KMS-11 (cell line): ENCODE data around the gene TMEM208.

Experiments
- H2AFZ ChIP-seq: fragments of 200-600 bp; sonication (generic); 2 replicates; pipeline ENCODE4 v1.6.1; 2016; ENCODE audit warnings: antibody characterized with exemption, mixed run types, low read depth
- H3K27ac ChIP-seq: fragments of 200-600 bp; sonication (generic); 2 replicates; pipeline ENCODE4 v1.6.1; 2016; ENCODE audit warnings: mild to moderate bottlenecking, mixed run types
- H3K27me3 ChIP-seq: fragments of 200-600 bp; sonication (generic); 2 replicates; pipeline ENCODE4 v1.6.1; 2017; ENCODE audit warnings: mild to moderate bottlenecking, low read depth, mixed run types, moderate library complexity; ENCODE audit not compliant: insufficient read depth
- H3K36me3 ChIP-seq: fragments of 200-600 bp; sonication (generic); 2 replicates; pipeline ENCODE4 v1.6.1; 2017; ENCODE audit warnings: mild to moderate bottlenecking, mixed run types; ENCODE audit not compliant: insufficient read depth
- H3K4me1 ChIP-seq: fragments of 200-600 bp; sonication (generic); 2 replicates; pipeline ENCODE4 v1.6.1; 2016; ENCODE audit warnings: mild to moderate bottlenecking, low read depth, mixed run types; ENCODE audit not compliant: poor library complexity, severe bottlenecking
- H3K4me2 ChIP-seq: fragments of 200-600 bp; sonication (generic); 2 replicates; pipeline ENCODE4 v1.7.0; 2016; ENCODE audit warnings: mild to moderate bottlenecking, mixed run types
- H3K4me3 ChIP-seq: fragments of 200-600 bp; sonication (generic); IDR thresholded peaks from 2 replicates; pipeline ENCODE4 v1.6.1; 2017; ENCODE audit warnings: low read depth, low read length, mixed read lengths; ENCODE audit not compliant: insufficient read depth
- H3K79me2 ChIP-seq: fragments of 200-600 bp; sonication (generic); 2 replicates; pipeline ENCODE4 v1.6.1; 2016; ENCODE audit warnings: low read depth, mixed run types; ENCODE audit not compliant: insufficient read depth
- H3K9ac ChIP-seq: fragments of 200-600 bp; sonication (generic); 2 replicates; pipeline ENCODE4 v1.6.1; 2016; ENCODE audit warnings: mild to moderate bottlenecking, mixed run types
- H4K20me1 ChIP-seq: fragments of 200-600 bp; sonication (generic); 2 replicates; pipeline ENCODE4 v1.6.1; 2016; ENCODE audit warnings: mild to moderate bottlenecking, mixed run types; ENCODE audit not compliant: insufficient read depth
- CTCF ChIP-seq: fragments of 200-600 bp; sonication (generic); conservative IDR thresholded peaks from 2 replicates; pipeline ENCODE4 v1.6.1; 2017; ENCODE audit warnings: low read depth, mild to moderate bottlenecking, antibody characterized with exemption, low read length, moderate library complexity, mixed read lengths

The TMEM208 gene

DNA sequence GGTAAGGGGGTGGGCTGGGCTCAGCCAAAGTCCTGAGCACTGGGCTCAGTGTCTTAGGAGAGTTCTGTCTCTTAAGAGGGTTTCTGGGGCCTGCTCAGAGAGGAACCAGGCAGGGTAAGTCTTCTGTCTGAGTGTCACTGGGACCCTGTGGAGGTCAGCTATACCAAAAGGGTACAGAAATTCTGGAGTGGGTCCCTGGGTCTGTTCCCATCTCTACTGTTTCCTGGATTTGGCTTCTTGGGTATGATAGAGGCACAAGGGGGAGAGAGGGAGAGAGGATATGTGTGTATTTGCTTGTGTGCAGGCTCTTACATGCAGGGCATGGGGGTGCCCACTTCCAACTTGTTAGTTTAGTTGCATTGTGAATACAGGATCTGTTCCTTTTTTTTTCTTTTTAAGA lies 33.4 kb upstream of the TMEM208 start:
- Histone ChIP-seq H3K27ac (no peak overlapping the region), H4K20me1 (no peaks in the 10 kb centered on the region), H3K4me1 (peaks cover 19% of the 10 kb centered on the region), H3K9ac (no peak overlapping the region; the same call in 1 of the 2 replicates), H3K4me2 (peak overlapping the region; percentile 95), H3K36me3 (no peaks in the 10 kb centered on the region; the same call in 1 of the 2 replicates), H3K79me2 (peaks cover 24% of the 10 kb centered on the region), H3K4me3 (no peak overlapping the region), H3K27me3 (no peaks in the 10 kb centered on the region), H2AFZ (no peak overlapping the region)
- no peak for TF ChIP-seq CTCF

GRCh38 chr16:67194260-67194659 lies 32.7 kb upstream of the TMEM208 start:
- no peak for TF ChIP-seq CTCF
- H3K79me2 ChIP-seq: peaks cover 24% of the 10 kb centered on the region
- no peaks in the 10 kb centered on the region; the same call in 1 of the 2 replicates for H3K36me3 ChIP-seq
- H2AFZ ChIP-seq: no peak overlapping the region
- H3K9ac ChIP-seq: no peak overlapping the region
- H4K20me1 ChIP-seq: no peaks in the 10 kb centered on the region
- peaks cover 19% of the 10 kb centered on the region for H3K4me1 ChIP-seq
- no peak overlapping the region for H3K4me3 ChIP-seq
- no peak overlapping the region for H3K27ac ChIP-seq
- no peak overlapping the region; the same call in 1 of the 2 replicates for H3K4me2 ChIP-seq
- H3K27me3 ChIP-seq: no peaks in the 10 kb centered on the region

- Histone ChIP-seq H3K36me3 (no peaks in the 10 kb centered on the region; the same call in 1 of the 2 replicates), H3K27ac (no peak overlapping the region), H4K20me1 (no peaks in the 10 kb centered on the region), H3K4me2 (no peak overlapping the region), H3K27me3 (no peaks in the 10 kb centered on the region), H3K9ac (no peak overlapping the region), H3K4me1 (peaks cover 19% of the 10 kb centered on the region), H3K4me3 (no peak overlapping the region), H3K79me2 (peaks cover 24% of the 10 kb centered on the region), H2AFZ (no peak overlapping the region)
- TF ChIP-seq CTCF: no peak
Observed at GRCh38 chr16:67195676-67196075, 31.3 kb upstream of the TMEM208 start.

DNA sequence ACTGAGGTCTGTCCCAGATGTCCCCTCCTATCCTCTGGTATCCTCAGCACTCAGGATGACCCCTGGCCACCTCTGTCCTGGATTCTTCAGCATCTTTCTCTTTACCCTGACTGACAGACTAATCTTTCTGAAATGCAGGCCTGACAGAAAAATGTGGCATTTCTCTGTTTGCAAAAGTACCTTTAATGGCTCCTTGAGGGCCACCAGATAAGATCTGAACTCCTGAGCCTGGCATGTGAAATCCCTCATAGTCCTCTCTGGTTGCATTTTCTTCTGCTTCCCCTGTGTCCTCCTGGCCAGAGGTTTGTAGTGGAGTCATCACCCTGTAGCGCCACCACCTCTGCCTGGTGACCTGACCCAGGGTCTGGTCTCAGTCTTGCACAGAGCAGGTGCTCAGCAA lies 30.0 kb upstream of the TMEM208 start:
- no peak overlapping the region for H3K4me3 ChIP-seq
- H4K20me1 ChIP-seq: no peaks in the 10 kb centered on the region
- no peak overlapping the region for H3K9ac ChIP-seq
- H3K27me3 ChIP-seq: no peaks in the 10 kb centered on the region
- H3K4me1 ChIP-seq: peaks cover 13% of the 10 kb centered on the region
- H3K4me2 ChIP-seq: no peak overlapping the region
- peaks cover 24% of the 10 kb centered on the region for H3K79me2 ChIP-seq
- H3K27ac ChIP-seq: no peak overlapping the region
- no peaks in the 10 kb centered on the region; the same call in 1 of the 2 replicates for H3K36me3 ChIP-seq
- no peak for TF ChIP-seq CTCF
- no peak overlapping the region for H2AFZ ChIP-seq

GRCh38 chr16:67197704-67198103 lies 29.2 kb upstream of the TMEM208 start:
- Histone ChIP-seq H3K79me2 (peaks cover 17% of the 10 kb centered on the region), H2AFZ (no peak overlapping the region), H3K36me3 (no peaks in the 10 kb centered on the region; the same call in 1 of the 2 replicates), H4K20me1 (no peaks in the 10 kb centered on the region), H3K9ac (no peak overlapping the region), H3K27me3 (no peaks in the 10 kb centered on the region), H3K4me1 (peaks cover 13% of the 10 kb centered on the region), H3K4me3 (no peak overlapping the region), H3K27ac (no peak overlapping the region), H3K4me2 (no peak overlapping the region)
- no peak for TF ChIP-seq CTCF
